Adrenal gland (tissue), 5 donors: ENCODE measurements around the gene KICS2.

Experiments
- CTCF ChIP-seq, 6 experiments: fragments of 450-650 bp in 4 of 6; fragments of 200-600 bp in 2 of 6; sonication (generic) in 1 of 6; IDR thresholded peaks; 1 replicate in 5 of 6; 2 replicates in 1 of 6; pipeline versions ENCODE4 v1.5.1 to v1.8.0; 2016 to 2021; ENCODE audit warnings: antibody characterized with exemption in 6 of 6, mild to moderate bottlenecking in 2 of 6, moderate library complexity in 1 of 6
- POLR2A ChIP-seq, 2 donors: fragments of 450-650 bp; IDR thresholded peaks; one replicate each; pipeline ENCODE4 v1.6.1; 2017; ENCODE audit warnings: antibody characterized with exemption in 2 of 2, mild to moderate bottlenecking in 2 of 2, moderate library complexity in 1 of 2
- donor health status: DM: no; HTN: no; CAD: no.

GRCh38 chr12:64203775-64204174, 18.3 kb downstream of the KICS2 start:
- TF ChIP-seq POLR2A (IDR thresholded peaks at IDR 0.05) (no peak), CTCF (IDR thresholded peaks at IDR 0.05) (no peak)
